ENCODE data around the gene IARS1. TPM values are rescaled to one million over a fixed set of nuclear protein-coding genes. Genes with fewer than 3 reads are reported as not detected.
A peak's percentile ranks its signal among the peaks of the same experiment; 100 is the strongest.

IARS1 gene
- total and polyA plus RNA-seq, 10 of the 15 experiments (the other 5 are each of a cell fraction or from before 2014, with no cell fraction given) = 71.0 to 227 (median 153) TPM

DNA sequence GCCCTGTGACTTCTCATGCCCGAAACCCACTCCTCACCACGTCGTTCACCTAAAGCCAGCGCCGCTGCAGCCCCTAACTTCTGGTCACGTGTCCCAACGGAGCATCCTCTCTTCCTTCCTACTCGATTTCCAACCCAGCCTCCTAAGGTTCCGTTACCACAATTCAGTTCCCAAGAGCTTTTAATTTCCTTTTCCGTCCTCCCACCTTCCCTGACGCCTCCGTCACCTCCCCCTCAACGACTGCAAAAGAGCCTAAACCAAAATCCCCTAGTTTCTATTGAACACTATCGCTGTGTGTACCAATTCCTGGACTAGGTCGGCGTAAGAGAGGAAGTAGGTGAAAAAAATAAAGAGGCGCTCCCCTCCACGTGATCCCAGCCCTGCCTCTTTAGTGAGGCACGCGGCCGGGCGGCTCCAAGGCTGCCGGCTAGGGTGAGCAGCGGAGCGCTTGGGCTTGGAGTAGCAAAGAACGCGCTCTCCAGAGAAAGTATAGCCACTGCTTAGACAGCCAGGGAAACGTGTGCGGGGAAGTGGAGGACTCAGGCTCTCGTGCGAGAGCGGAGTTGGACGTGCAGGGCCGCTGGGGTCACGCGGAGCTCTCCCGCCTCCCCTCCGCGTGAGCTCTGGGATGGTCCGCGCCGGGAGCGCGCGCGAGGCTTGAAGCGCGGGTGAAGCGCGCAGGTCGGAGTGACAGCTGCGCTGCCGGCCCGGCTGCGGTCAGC lies 31.9 kb upstream of the IARS1 start, which contains the start of the genes CENPP and NOL8 (continued):
- TF ChIP-seq PRDM15 (CRISPR knock-in tag; IDR thresholded peaks at IDR 0.05) = 0 out of 2 replicates have a peak, but pooled peaks have one; percentile 56
- peak; percentile 100 for TF ChIP-seq FOXK2 (IDR thresholded peaks at IDR 0.05)
- TF ChIP-seq TARDBP (IDR thresholded peaks at IDR 0.05; ENCODE audit: borderline replicate concordance) = no peak
- peak; percentile 29; the same call in 1 of the 2 replicates for TF ChIP-seq ZSCAN29 (IDR thresholded peaks at IDR 0.05)
- peak; percentile 6; the same call in 1 of the 2 replicates for TF ChIP-seq PAX8 (IDR thresholded peaks at IDR 0.05)
- no peak for TF ChIP-seq CBX3 (IDR thresholded peaks at IDR 0.05; ENCODE audit: borderline replicate concordance, low read depth)
- peak; percentile 81; the same call in 1 of the 2 replicates for TF ChIP-seq STAT3 (IDR thresholded peaks at IDR 0.05; ENCODE audit: low read depth, low read length)
- TF ChIP-seq FOXM1 (IDR thresholded peaks at IDR 0.05; ENCODE audit: low read depth, low read length) = 0 out of 2 replicates have a peak, but pooled peaks have one; percentile 77
- peak; percentile 96 for TF ChIP-seq PKNOX1 (IDR thresholded peaks at IDR 0.05)
- TF ChIP-seq MTA2 (IDR thresholded peaks at IDR 0.05; ENCODE audit: low read depth) = 0 out of 2 replicates have a peak, but pooled peaks have one; percentile 1
- no peak for TF ChIP-seq RBBP5 (conservative IDR thresholded peaks at IDR 0.05)
- TF ChIP-seq RELA (IDR thresholded peaks at IDR 0.05; ENCODE audit: borderline replicate concordance, partially characterized antibody) = peak; percentile 69
- TF ChIP-seq ZBED1 (IDR thresholded peaks at IDR 0.05; ENCODE audit: borderline replicate concordance) = no peak
- no peak for TF ChIP-seq SMARCA5 (IDR thresholded peaks at IDR 0.05)
- TF ChIP-seq SUPT20H (IDR thresholded peaks at IDR 0.05; ENCODE audit: borderline replicate concordance, control insufficient read depth, low read depth, low read length) = no peak
- no peak for TF ChIP-seq SMC3 (IDR thresholded peaks at IDR 0.05; ENCODE audit: borderline replicate concordance, low read length)
- peak; percentile 93; the same call in 1 of the 2 replicates for TF ChIP-seq RB1 (IDR thresholded peaks at IDR 0.05; ENCODE audit: borderline replicate concordance)
- TF ChIP-seq CUX1 (IDR thresholded peaks at IDR 0.05; ENCODE audit: insufficient replicate concordance, low read depth, low read length) = peak; percentile 21
- peak; percentile 77 for TF ChIP-seq IKZF1 (conservative IDR thresholded peaks at IDR 0.05)
- TF ChIP-seq NFXL1 (IDR thresholded peaks at IDR 0.05; ENCODE audit: borderline replicate concordance) = no peak
- peak; percentile 81 for TF ChIP-seq NR2F1 (conservative IDR thresholded peaks at IDR 0.05)
